SH-SY5Y (cell line): ENCODE measurements around the gene MGA.

Source experiments
- GATA2 ChIP-seq: IDR thresholded peaks from 2 replicates; pipeline ENCODE4 v1.6.1; 2011; ENCODE audit warnings: mild to moderate bottlenecking, low read depth, low read length
- GATA3 ChIP-seq: IDR thresholded peaks from 2 replicates; pipeline ENCODE4 v1.6.1; 2011; ENCODE audit warnings: low read depth, mild to moderate bottlenecking, low read length, moderate library complexity

The MGA gene

GRCh38 chr15:41811432-41812195, 151.4 kb downstream of the MGA start:
- TF ChIP-seq GATA2 = no peak
- no peak for TF ChIP-seq GATA3

- TF ChIP-seq GATA3 (no peak), GATA2 (no peak)
Measured at GRCh38 chr15:41812820-41813375, 152.7 kb downstream of the MGA start.

GRCh38 chr15:41813426-41813825, 153.2 kb downstream of the MGA start:
- TF ChIP-seq GATA3 (no peak), GATA2 (no peak)

- TF ChIP-seq GATA3 = no peak
- no peak for TF ChIP-seq GATA2
Measured at GRCh38 chr15:41814534-41814933, 154.3 kb downstream of the MGA start.

DNA sequence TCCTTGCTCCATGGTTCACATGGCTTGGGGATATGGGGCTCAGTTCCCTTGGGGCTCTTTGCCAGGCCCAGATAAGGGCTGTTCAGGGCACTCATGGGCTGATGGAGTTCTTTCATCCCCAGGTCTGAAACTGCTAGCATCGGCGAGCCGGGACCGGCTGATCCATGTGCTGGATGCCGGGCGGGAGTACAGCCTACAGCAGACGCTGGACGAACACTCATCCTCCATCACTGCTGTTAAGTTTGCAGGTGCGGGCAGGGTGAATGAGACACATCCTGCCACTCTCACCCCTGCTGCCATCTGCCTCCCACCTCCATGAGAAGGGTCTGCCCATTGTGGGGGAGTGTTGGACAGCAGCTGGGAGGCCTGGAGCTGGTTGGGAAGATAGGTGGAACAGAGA, 156.6 kb downstream of the MGA start:
- no peak for TF ChIP-seq GATA3
- no peak for TF ChIP-seq GATA2

DNA sequence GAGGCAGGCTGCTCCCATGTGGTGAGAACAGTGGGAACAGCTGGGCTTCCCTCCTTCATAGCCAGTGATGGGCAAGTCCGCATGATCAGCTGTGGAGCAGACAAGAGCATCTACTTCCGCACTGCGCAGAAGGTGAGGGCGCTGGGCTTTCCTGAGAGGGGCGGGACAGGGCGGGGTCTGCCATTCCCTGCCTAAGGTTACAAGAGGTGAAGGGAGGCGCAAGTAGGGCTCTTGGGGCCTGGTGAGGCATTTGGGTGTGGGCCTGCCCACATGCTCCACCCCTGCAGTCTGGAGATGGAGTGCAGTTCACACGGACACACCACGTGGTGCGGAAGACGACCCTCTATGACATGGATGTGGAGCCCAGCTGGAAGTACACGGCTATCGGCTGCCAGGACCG, 157.1 kb downstream of the MGA start:
- no peak for TF ChIP-seq GATA2
- no peak for TF ChIP-seq GATA3

DNA sequence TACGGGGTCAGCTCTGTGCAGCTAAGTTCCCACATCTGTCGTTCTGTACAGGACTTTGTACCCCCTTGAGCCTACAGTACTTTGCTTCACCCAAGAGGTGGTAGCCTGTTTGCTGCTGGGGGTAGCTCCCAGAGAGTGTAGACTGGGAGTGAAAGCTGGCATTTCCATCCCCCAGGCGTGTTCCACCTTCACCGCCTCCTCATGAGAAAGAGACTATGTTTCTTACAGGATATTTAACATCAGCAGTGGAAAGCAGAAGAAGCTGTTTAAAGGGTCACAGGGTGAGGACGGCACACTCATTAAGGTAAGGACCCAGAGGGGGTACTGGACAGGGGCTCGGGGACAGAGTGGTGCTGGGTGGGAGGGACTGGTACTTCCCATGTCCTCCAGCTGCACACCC, 157.6 kb downstream of the MGA start:
- TF ChIP-seq GATA2 (no peak), GATA3 (no peak)

- no peak for TF ChIP-seq GATA2
Measured at GRCh38 chr15:41819455-41820050, 159.3 kb downstream of the MGA start.

DNA sequence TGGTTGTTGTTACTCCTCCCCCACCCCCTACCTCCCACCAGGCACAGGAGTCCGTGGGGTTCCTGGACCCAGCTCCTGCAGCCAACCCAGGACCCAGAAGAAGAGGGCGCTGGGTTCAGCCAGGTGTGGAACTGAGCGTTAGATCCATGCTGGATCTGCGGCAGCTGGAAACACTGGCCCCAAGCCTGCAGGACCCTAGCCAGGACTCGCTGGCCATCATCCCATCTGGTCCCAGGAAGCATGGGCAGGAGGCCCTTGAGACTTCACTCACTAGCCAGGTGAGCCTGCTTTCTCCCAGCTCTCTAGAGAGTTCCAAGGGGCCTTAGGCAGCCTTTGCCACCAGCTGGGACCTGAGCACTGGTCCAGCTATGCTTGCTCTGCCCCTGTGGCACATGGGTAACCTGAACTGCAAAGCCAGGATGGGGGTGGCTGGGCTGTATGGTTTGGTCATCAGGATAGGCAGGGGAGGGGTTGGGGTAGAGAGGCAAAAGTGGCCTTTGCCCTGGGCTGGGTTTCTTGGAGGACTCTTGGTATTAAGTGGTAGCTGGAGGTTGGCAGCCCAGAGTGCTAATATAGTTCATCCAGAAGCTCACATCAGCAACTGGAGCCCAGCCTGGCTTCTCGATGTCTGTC, 160.7 kb downstream of the MGA start:
- no peak for TF ChIP-seq GATA3
- no peak for TF ChIP-seq GATA2

- TF ChIP-seq GATA2 = no peak
- TF ChIP-seq GATA3 = no peak
Measured at GRCh38 chr15:41821831-41822230, 161.6 kb downstream of the MGA start.

GRCh38 chr15:41822471-41822870, 162.3 kb downstream of the MGA start:
- TF ChIP-seq GATA3 (no peak), GATA2 (no peak)
